ENCODE data around the gene ISG15.
A peak's percentile ranks its signal among the peaks of the same experiment; 100 is the strongest.
"Not testable (repeated sequence)": the region's sequence is repeated elsewhere in the genome, so short reads cannot be mapped to it uniquely, and the experiment has no call there.

The ISG15 gene

DNA sequence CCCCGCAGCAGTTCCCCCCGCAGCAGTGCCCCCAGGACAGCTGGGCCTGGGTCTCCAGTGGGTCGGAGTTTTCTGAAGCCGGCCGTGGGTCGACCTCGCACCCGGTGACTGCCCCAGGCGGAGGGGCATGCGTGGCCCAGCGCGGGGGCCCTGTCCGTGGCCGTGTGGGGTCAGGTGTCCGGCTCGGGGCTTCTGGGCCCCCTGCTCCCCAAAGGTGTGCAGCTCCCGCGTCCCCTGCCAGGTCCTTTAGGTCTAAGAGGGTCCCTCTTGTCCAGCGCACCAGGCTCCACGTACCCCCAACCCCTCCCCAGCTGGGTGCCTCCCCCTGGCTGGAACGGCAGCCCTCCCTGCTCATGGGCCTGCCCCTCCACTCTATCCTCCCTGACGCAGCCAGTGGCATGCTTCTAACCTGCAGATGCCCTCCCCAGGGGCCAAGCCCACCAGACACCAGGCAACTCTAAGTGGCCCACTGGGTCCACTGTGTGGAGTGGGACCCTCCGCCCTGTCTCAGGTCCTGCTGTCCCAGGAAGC is 7.5 kb upstream of the ISG15 start:
- no peak overlapping the region for H3K9ac ChIP-seq (ENCODE audit: low read depth, low read length)
- 75% methylated on average over 23 of the region's 23 CpGs for WGBS
- H3K4me3 ChIP-seq (ENCODE audit: low read length) = no peak overlapping the region
- no peak overlapping the region for H3K27ac ChIP-seq (ENCODE audit: low read depth, low read length)
- no peaks in the 10 kb centered on the region for H3K9me3 ChIP-seq (ENCODE audit: insufficient read depth, low read depth, low read length)
- peaks cover 30% of the 10 kb centered on the region for H3K27me3 ChIP-seq (ENCODE audit: insufficient read depth, low read length)
- H3K4me1 ChIP-seq (ENCODE audit: insufficient read depth, low read length) = peaks cover 11% of the 10 kb centered on the region
- H3K36me3 ChIP-seq (ENCODE audit: insufficient read depth, low read length) = no peaks in the 10 kb centered on the region

DNA sequence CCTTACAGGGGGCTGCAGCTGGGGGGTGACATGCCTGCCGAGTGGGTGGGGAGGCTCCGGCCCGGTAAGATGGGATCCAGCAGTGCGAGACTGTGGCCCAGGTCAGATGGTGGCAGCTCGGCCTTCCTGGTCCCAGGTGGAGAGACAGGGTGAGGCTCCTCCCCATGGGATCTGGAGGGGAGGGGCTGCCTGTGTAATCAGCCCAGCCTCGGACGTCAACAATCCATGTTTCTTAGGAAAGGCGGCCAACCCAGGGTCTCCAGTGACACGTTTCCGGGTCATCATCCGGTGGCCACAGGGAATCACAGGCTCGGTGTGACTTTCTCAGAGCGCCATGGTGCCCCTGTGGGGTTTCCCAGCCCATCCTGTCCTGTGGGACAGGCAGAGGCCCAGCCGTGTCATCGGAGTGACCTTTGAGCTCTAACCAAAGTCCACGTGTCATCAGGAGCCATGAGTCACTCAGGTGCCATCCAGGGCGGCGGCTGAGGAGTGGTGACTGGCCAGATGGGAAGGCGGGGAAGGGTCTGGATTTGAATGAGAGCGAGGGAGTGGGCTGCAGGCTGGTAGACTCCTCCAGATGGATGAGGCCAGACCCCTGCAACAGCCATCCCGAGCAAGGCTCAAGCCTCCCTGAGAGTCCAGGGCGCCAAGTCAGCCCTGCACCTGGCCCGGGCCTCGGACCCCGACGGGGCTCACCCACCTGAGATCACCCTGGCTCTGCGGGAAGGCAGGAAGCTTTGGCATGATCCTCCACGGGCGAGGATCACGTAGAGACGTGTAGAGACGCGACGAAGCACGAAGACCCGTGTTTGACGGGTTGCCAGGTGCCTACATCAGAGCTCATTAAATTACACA is 6.8 kb upstream of the ISG15 start:
- Histone ChIP-seq H3K9ac (ENCODE audit: low read depth, low read length) (no peak overlapping the region), H3K27me3 (ENCODE audit: insufficient read depth, low read length) (peaks cover 23% of the 10 kb centered on the region), H3K9me3 (ENCODE audit: insufficient read depth, low read depth, low read length) (no peaks in the 10 kb centered on the region), H3K4me3 (ENCODE audit: low read length) (no peak overlapping the region), H3K36me3 (ENCODE audit: insufficient read depth, low read length) (no peaks in the 10 kb centered on the region), H3K4me1 (ENCODE audit: insufficient read depth, low read length) (peaks cover 11% of the 10 kb centered on the region), H3K27ac (ENCODE audit: low read depth, low read length) (no peak overlapping the region)
- 86% methylated on average over 37 of the region's 37 CpGs for WGBS

GRCh38 chr1:1010131-1010530 is 3.2 kb upstream of the ISG15 start:
- H3K4me1 ChIP-seq (ENCODE audit: insufficient read depth, low read length) = peaks cover 11% of the 10 kb centered on the region
- H3K27ac ChIP-seq (ENCODE audit: low read depth, low read length); H3K9me3 ChIP-seq (ENCODE audit: insufficient read depth, low read depth, low read length); H3K36me3 ChIP-seq (ENCODE audit: insufficient read depth, low read length); H3K4me3 ChIP-seq (ENCODE audit: low read length); H3K27me3 ChIP-seq (ENCODE audit: insufficient read depth, low read length); H3K9ac ChIP-seq (ENCODE audit: low read depth, low read length): not testable (repeated sequence)
- WGBS = 93% methylated on average over 6 of the region's 8 CpGs

- H3K36me3 ChIP-seq (ENCODE audit: insufficient read depth, low read length) = no peaks in the 10 kb centered on the region
- peaks cover 8% of the 10 kb centered on the region for H3K4me1 ChIP-seq (ENCODE audit: insufficient read depth, low read length)
- H3K9ac ChIP-seq (ENCODE audit: low read depth, low read length) = no peak overlapping the region
- no peak overlapping the region for H3K27ac ChIP-seq (ENCODE audit: low read depth, low read length)
- WGBS = 84% methylated on average over 14 of the region's 14 CpGs
- H3K27me3 ChIP-seq (ENCODE audit: insufficient read depth, low read length) = peaks cover 9% of the 10 kb centered on the region
- H3K9me3 ChIP-seq (ENCODE audit: insufficient read depth, low read depth, low read length) = no peaks in the 10 kb centered on the region
- no peak overlapping the region for H3K4me3 ChIP-seq (ENCODE audit: low read length)
Measured at GRCh38 chr1:1011396-1011949, 1.8 kb upstream of the ISG15 start.

GRCh38 chr1:1012736-1013104 is 577 bp upstream of the ISG15 start:
- WGBS = 82% methylated on average over 13 of the region's 13 CpGs
- not testable (repeated sequence) for H3K9me3 ChIP-seq (ENCODE audit: insufficient read depth, low read depth, low read length); H3K27me3 ChIP-seq (ENCODE audit: insufficient read depth, low read length); H3K36me3 ChIP-seq (ENCODE audit: insufficient read depth, low read length); H3K4me1 ChIP-seq (ENCODE audit: insufficient read depth, low read length)
- Histone ChIP-seq H3K27ac (ENCODE audit: low read depth, low read length) (peak overlapping the region; percentile 83; the same call in 1 of the 2 replicates), H3K9ac (ENCODE audit: low read depth, low read length) (peak overlapping the region; percentile 40; the same call in 1 of the 2 replicates), H3K4me3 (ENCODE audit: low read length) (peak overlapping the region; percentile 69)

GRCh38 chr1:1013922-1014648 is 788 bp downstream of the ISG15 start:
- no peaks in the 10 kb centered on the region for H3K9me3 ChIP-seq (ENCODE audit: insufficient read depth, low read depth, low read length)
- WGBS = 34% methylated on average over 41 of the region's 41 CpGs
- H3K27me3 ChIP-seq (ENCODE audit: insufficient read depth, low read length) = peaks cover 9% of the 10 kb centered on the region
- H3K36me3 ChIP-seq (ENCODE audit: insufficient read depth, low read length) = no peaks in the 10 kb centered on the region
- peak overlapping the region; percentile 83; the same call in 1 of the 2 replicates for H3K27ac ChIP-seq (ENCODE audit: low read depth, low read length)
- H3K4me3 ChIP-seq (ENCODE audit: low read length) = peak overlapping the region; percentile 69
- peaks cover 8% of the 10 kb centered on the region for H3K4me1 ChIP-seq (ENCODE audit: insufficient read depth, low read length)
- peak overlapping the region; percentile 60 for H3K9ac ChIP-seq (ENCODE audit: low read depth, low read length)

- H3K27me3 ChIP-seq (ENCODE audit: insufficient read depth, low read length) = peaks cover 9% of the 10 kb centered on the region
- H3K9ac ChIP-seq (ENCODE audit: low read depth, low read length) = no peak overlapping the region
- peaks cover 8% of the 10 kb centered on the region for H3K4me1 ChIP-seq (ENCODE audit: insufficient read depth, low read length)
- H3K4me3 ChIP-seq (ENCODE audit: low read length) = peak overlapping the region; percentile 69; the same call in 1 of the 2 replicates
- H3K27ac ChIP-seq (ENCODE audit: low read depth, low read length) = peak overlapping the region; percentile 46; the same call in 1 of the 2 replicates
- 77% methylated on average over 20 of the region's 20 CpGs for WGBS
- H3K9me3 ChIP-seq (ENCODE audit: insufficient read depth, low read depth, low read length) = no peaks in the 10 kb centered on the region
- no peaks in the 10 kb centered on the region for H3K36me3 ChIP-seq (ENCODE audit: insufficient read depth, low read length)
Measured at GRCh38 chr1:1014799-1015681, 1.7 kb downstream of the ISG15 start.

DNA sequence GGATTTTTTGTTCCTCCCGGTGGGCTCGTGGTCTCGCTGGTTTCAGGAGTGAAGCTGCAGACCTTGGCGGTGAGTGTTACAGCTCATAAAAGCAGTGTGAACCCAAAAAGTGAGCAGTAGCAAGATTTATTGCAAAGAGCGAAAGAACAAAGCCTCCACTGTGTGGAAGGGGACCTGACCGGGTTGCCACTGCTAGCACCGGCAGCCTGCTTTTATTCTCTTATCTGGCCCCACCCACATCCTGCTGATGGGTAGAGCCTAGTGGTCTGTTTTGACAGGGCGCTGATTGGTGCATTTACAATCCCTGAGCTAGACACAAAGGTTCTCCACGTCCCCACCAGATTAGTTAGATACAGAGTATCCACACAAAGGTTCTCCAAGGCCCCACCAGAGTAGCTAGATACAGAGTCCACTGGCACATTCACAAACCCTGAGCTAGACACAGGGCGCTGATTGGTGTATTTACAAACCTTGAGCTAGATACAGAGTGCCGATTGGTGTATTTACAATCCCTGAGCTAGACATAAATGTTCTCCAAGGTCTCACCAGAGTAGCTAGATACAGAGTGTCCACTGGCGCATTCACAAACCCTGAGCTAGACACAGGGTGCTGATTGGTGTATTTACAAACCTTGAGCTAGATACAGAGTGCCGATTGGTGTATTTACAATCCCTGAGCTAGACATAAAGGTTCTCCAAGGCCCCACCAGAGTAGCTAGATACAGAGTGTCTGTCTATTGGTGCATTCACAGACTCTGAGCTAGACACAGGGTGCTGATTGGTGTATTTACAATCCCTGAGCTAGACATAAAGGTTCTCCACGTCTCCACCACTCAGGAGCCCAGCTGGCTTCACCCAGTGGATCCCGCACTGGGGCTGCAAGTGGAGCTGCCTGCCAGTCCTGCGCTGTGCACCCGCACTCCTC is 4.4 kb downstream of the ISG15 start:
- H3K27me3 ChIP-seq (ENCODE audit: insufficient read depth, low read length); H3K36me3 ChIP-seq (ENCODE audit: insufficient read depth, low read length); H3K4me3 ChIP-seq (ENCODE audit: low read length); H3K27ac ChIP-seq (ENCODE audit: low read depth, low read length); H3K9ac ChIP-seq (ENCODE audit: low read depth, low read length); H3K9me3 ChIP-seq (ENCODE audit: insufficient read depth, low read depth, low read length): not testable (repeated sequence)
- H3K4me1 ChIP-seq (ENCODE audit: insufficient read depth, low read length) = peaks cover 19% of the 10 kb centered on the region
- WGBS = 89% methylated on average over 17 of the region's 17 CpGs

- not testable (repeated sequence) for H3K27me3 ChIP-seq (ENCODE audit: insufficient read depth, low read length); H3K9me3 ChIP-seq (ENCODE audit: insufficient read depth, low read depth, low read length); H3K27ac ChIP-seq (ENCODE audit: low read depth, low read length); H3K4me3 ChIP-seq (ENCODE audit: low read length); H3K9ac ChIP-seq (ENCODE audit: low read depth, low read length)
- Histone ChIP-seq H3K4me1 (ENCODE audit: insufficient read depth, low read length) (peaks cover 25% of the 10 kb centered on the region), H3K36me3 (ENCODE audit: insufficient read depth, low read length) (peaks cover 10% of the 10 kb centered on the region; the same call in 1 of the 2 replicates)
- WGBS = 92% methylated on average over 26 of the region's 26 CpGs
Measured at GRCh38 chr1:1018321-1018685, 5.0 kb downstream of the ISG15 start.

All from HUES64 (cell line).